GM12891 (cell line): Measurements from ENCODE around the gene AFF3.

Source experiments
- DNase-seq: peaks from one replicate; pipeline ENCODE4 v3.0.0; 2011; ENCODE audit warnings: low spot score; ENCODE audit not compliant: insufficient read length
- FAIRE-seq: peaks from 2 replicates; lab custom pipeline; 2011; peaks lifted over from hg19 to GRCh38; lab: Jason Lieb, UNC
- PAX5 ChIP-seq: IDR thresholded peaks from 2 replicates; pipeline ENCODE4 v1.6.1; 2011; ENCODE audit warnings: low read length, moderate library complexity, mild to moderate bottlenecking; ENCODE audit not compliant: insufficient read depth, severe bottlenecking
- POLR2A ChIP-seq: IDR thresholded peaks from 2 replicates; pipeline ENCODE4 v1.6.1; 2011; ENCODE audit warnings: low read depth, low read length, control low read depth
- POLR2AphosphoS5 ChIP-seq: IDR thresholded peaks from 2 replicates; pipeline ENCODE4 v1.6.1; 2011; ENCODE audit warnings: low read depth, low read length, control low read depth
- POU2F2 ChIP-seq: IDR thresholded peaks from 2 replicates; pipeline ENCODE4 v1.6.1; 2011; ENCODE audit warnings: low read depth, mild to moderate bottlenecking, control low read depth, low read length, moderate library complexity
- SPI1 ChIP-seq: IDR thresholded peaks from 2 replicates; pipeline ENCODE4 v1.6.1; 2011; ENCODE audit warnings: low read depth, low read length, control low read depth
- TAF1 ChIP-seq: IDR thresholded peaks from 2 replicates; pipeline ENCODE4 v1.6.1; 2011; ENCODE audit warnings: low read depth, low read length, control low read depth

Gene AFF3

GRCh38 chr2:100029460-100029859 lies 112.9 kb downstream of the AFF3 start:
- FAIRE-seq (no peak), DNase-seq (no peak)

GRCh38 chr2:100021791-100022340 lies 120.5 kb downstream of the AFF3 start:
- TF ChIP-seq POLR2AphosphoS5 (no peak), POU2F2 (no peak), PAX5 (no peak), POLR2A (no peak), SPI1 (no peak), TAF1 (no peak)
- DNase-seq (no peak), FAIRE-seq (no peak)

More at GRCh38 chr2:100029460-100029859, 112.9 kb downstream of the AFF3 start:
- TF ChIP-seq PAX5 (no peak), TAF1 (no peak)

- no peak for FAIRE-seq
- DNase-seq: no peak
- TF ChIP-seq POLR2AphosphoS5 (no peak), TAF1 (no peak), SPI1 (no peak), POU2F2 (no peak), POLR2A (no peak), PAX5 (no peak)
Measured at GRCh38 chr2:100019499-100019898, 122.9 kb downstream of the AFF3 start.

- TF ChIP-seq POU2F2: no peak
- no peak for DNase-seq
- FAIRE-seq: no peak
Measured at GRCh38 chr2:100018341-100019193, 123.8 kb downstream of the AFF3 start.

GRCh38 chr2:100017633-100018032 lies 124.8 kb downstream of the AFF3 start:
- FAIRE-seq (no peak), DNase-seq (no peak)
- TF ChIP-seq TAF1 (no peak), POLR2A (no peak), PAX5 (no peak)

- TF ChIP-seq POLR2AphosphoS5 (no peak), POU2F2 (no peak), TAF1 (no peak), PAX5 (no peak), POLR2A (no peak), SPI1 (no peak)
- DNase-seq: no peak
- no peak for FAIRE-seq
Measured at GRCh38 chr2:100016756-100017155, 125.6 kb downstream of the AFF3 start.

- FAIRE-seq: peak; percentile 89
- DNase-seq: no peak
- no peak for TF ChIP-seq SPI1
- no peak for TF ChIP-seq POLR2AphosphoS5
- TF ChIP-seq TAF1: no peak
- no peak for TF ChIP-seq POU2F2
- no peak for TF ChIP-seq PAX5
- no peak for TF ChIP-seq POLR2A
Measured at GRCh38 chr2:100015849-100016248, 126.5 kb downstream of the AFF3 start.

- no peak for TF ChIP-seq POLR2A
- TF ChIP-seq SPI1: no peak
- no peak for TF ChIP-seq TAF1
- no peak for TF ChIP-seq POLR2AphosphoS5
- TF ChIP-seq PAX5: no peak
- TF ChIP-seq POU2F2: no peak
- FAIRE-seq (no peak), DNase-seq (no peak)
Measured at GRCh38 chr2:100013892-100014677, 128.3 kb downstream of the AFF3 start.

- FAIRE-seq (peak; percentile 20), DNase-seq (no peak)
- TF ChIP-seq SPI1: no peak
- no peak for TF ChIP-seq PAX5
Measured at GRCh38 chr2:100012561-100012960, 129.8 kb downstream of the AFF3 start.

GRCh38 chr2:100011272-100011731 lies 131.1 kb downstream of the AFF3 start:
- no peak for DNase-seq
- FAIRE-seq: no peak

More at GRCh38 chr2:100011272-100011731, 131.1 kb downstream of the AFF3 start:
- TF ChIP-seq PAX5 (no peak), POLR2AphosphoS5 (no peak), TAF1 (no peak), SPI1 (no peak), POLR2A (no peak), POU2F2 (no peak)
